ENCODE results near the gene DBT.
A peak's percentile ranks its signal among the peaks of the same experiment; 100 is the strongest.
"Not testable (repeated sequence)": the region's sequence is repeated elsewhere in the genome, so short reads cannot be mapped to it uniquely, and the experiment has no call there.

Gene DBT

GRCh38 chr1:100249537-100250257 is at the start of gene DBT:
Gene DBT, minus strand, starts transcription at chr1:100249834. Its CDS starts 14 bp downstream, at chr1:100249820.
- Histone ChIP-seq H3K9me3 (ENCODE audit: low read depth, low read length) (no peaks in the 10 kb centered on the region), H3K9ac (ENCODE audit: insufficient read length) (peak within 1 kb of the TSS; percentile 91), H3K36me3 (ENCODE audit: insufficient read depth, low read length) (no peaks in the 10 kb centered on the region), H3K27ac (peak within 1 kb of the TSS; percentile 64; the same call in 1 of the 2 replicates), H3K4me3 (peak within 1 kb of the TSS; percentile 94)
- TF ChIP-seq FOXP2 (optimal IDR thresholded peaks at IDR 0.05; ENCODE audit: control extremely low read depth, extremely low read length, insufficient read depth), result peak; percentile 63
- peak; percentile 98 for TF ChIP-seq POLR2AphosphoS5 (IDR thresholded peaks at IDR 0.05; ENCODE audit: borderline replicate concordance, low read depth, low read length)
- TF ChIP-seq EZH2 (IDR thresholded peaks at IDR 0.05), result no peak
- DNase-seq (ENCODE audit: low read depth, low spot score), result peak; percentile 90

GRCh38 chr1:100298512-100298911 is 48.9 kb upstream of the DBT start:
- Histone ChIP-seq H3K27ac (no peak overlapping the region), H3K36me3 (ENCODE audit: insufficient read depth, low read length) (no peaks in the 10 kb centered on the region), H3K9me3 (ENCODE audit: low read depth, low read length) (no peaks in the 10 kb centered on the region), H3K4me3 (no peak overlapping the region), H3K9ac (ENCODE audit: insufficient read length) (no peak overlapping the region)
- TF ChIP-seq POLR2AphosphoS5 (IDR thresholded peaks at IDR 0.05; ENCODE audit: borderline replicate concordance, low read depth, low read length) (no peak), FOXP2 (optimal IDR thresholded peaks at IDR 0.05; ENCODE audit: control extremely low read depth, extremely low read length, insufficient read depth) (no peak), EZH2 (IDR thresholded peaks at IDR 0.05) (no peak)
- no peak for DNase-seq (ENCODE audit: low read depth, low spot score)

GRCh38 chr1:100296997-100297396 is 47.4 kb upstream of the DBT start:
- DNase-seq (ENCODE audit: low read depth, low spot score); H3K9ac ChIP-seq (ENCODE audit: insufficient read length); H3K36me3 ChIP-seq (ENCODE audit: insufficient read depth, low read length); H3K9me3 ChIP-seq (ENCODE audit: low read depth, low read length); H3K27ac ChIP-seq; H3K4me3 ChIP-seq: not testable (repeated sequence)

GRCh38 chr1:100296140-100296539 is 46.5 kb upstream of the DBT start:
- H3K9ac ChIP-seq (ENCODE audit: insufficient read length), result no peak overlapping the region
- no peaks in the 10 kb centered on the region for H3K9me3 ChIP-seq (ENCODE audit: low read depth, low read length)
- no peak overlapping the region for H3K27ac ChIP-seq
- no peak for DNase-seq (ENCODE audit: low read depth, low spot score)
- TF ChIP-seq POLR2AphosphoS5 (IDR thresholded peaks at IDR 0.05; ENCODE audit: borderline replicate concordance, low read depth, low read length) (no peak), FOXP2 (optimal IDR thresholded peaks at IDR 0.05; ENCODE audit: control extremely low read depth, extremely low read length, insufficient read depth) (no peak), EZH2 (IDR thresholded peaks at IDR 0.05) (no peak)
- H3K4me3 ChIP-seq, result no peak overlapping the region
- peaks cover 15% of the 10 kb centered on the region for H3K36me3 ChIP-seq (ENCODE audit: insufficient read depth, low read length)

GRCh38 chr1:100292711-100293110 is 43.1 kb upstream of the DBT start:
- H3K4me3 ChIP-seq, result no peak overlapping the region
- TF ChIP-seq POLR2AphosphoS5 (IDR thresholded peaks at IDR 0.05; ENCODE audit: borderline replicate concordance, low read depth, low read length) (no peak), FOXP2 (optimal IDR thresholded peaks at IDR 0.05; ENCODE audit: control extremely low read depth, extremely low read length, insufficient read depth) (no peak), EZH2 (IDR thresholded peaks at IDR 0.05) (no peak)
- no peak for DNase-seq (ENCODE audit: low read depth, low spot score)
- no peak overlapping the region for H3K27ac ChIP-seq
- H3K36me3 ChIP-seq (ENCODE audit: insufficient read depth, low read length), result peaks cover 35% of the 10 kb centered on the region
- H3K9me3 ChIP-seq (ENCODE audit: low read depth, low read length), result no peaks in the 10 kb centered on the region
- no peak overlapping the region for H3K9ac ChIP-seq (ENCODE audit: insufficient read length)

- Histone ChIP-seq H3K4me3 (no peak overlapping the region), H3K36me3 (ENCODE audit: insufficient read depth, low read length) (peaks cover 58% of the 10 kb centered on the region)
Observed at GRCh38 chr1:100290291-100290690, 40.7 kb upstream of the DBT start.

GRCh38 chr1:100287162-100287561 is 37.5 kb upstream of the DBT start:
- no peak overlapping the region for H3K9ac ChIP-seq (ENCODE audit: insufficient read length)
- no peak for DNase-seq (ENCODE audit: low read depth, low spot score)
- TF ChIP-seq POLR2AphosphoS5 (IDR thresholded peaks at IDR 0.05; ENCODE audit: borderline replicate concordance, low read depth, low read length) (no peak), FOXP2 (optimal IDR thresholded peaks at IDR 0.05; ENCODE audit: control extremely low read depth, extremely low read length, insufficient read depth) (no peak), EZH2 (IDR thresholded peaks at IDR 0.05) (no peak)
- no peaks in the 10 kb centered on the region for H3K9me3 ChIP-seq (ENCODE audit: low read depth, low read length)
- H3K27ac ChIP-seq, result no peak overlapping the region
- H3K4me3 ChIP-seq, result no peak overlapping the region
- H3K36me3 ChIP-seq (ENCODE audit: insufficient read depth, low read length), result peaks cover 71% of the 10 kb centered on the region

More at GRCh38 chr1:100290291-100290690, 40.7 kb upstream of the DBT start:
- Histone ChIP-seq H3K9me3 (ENCODE audit: low read depth, low read length) (no peaks in the 10 kb centered on the region), H3K9ac (ENCODE audit: insufficient read length) (no peak overlapping the region), H3K27ac (no peak overlapping the region)
- no peak for TF ChIP-seq EZH2 (IDR thresholded peaks at IDR 0.05)
- no peak for TF ChIP-seq POLR2AphosphoS5 (IDR thresholded peaks at IDR 0.05; ENCODE audit: borderline replicate concordance, low read depth, low read length)
- TF ChIP-seq FOXP2 (optimal IDR thresholded peaks at IDR 0.05; ENCODE audit: control extremely low read depth, extremely low read length, insufficient read depth), result no peak
- DNase-seq (ENCODE audit: low read depth, low spot score), result no peak

- peaks cover 72% of the 10 kb centered on the region for H3K36me3 ChIP-seq (ENCODE audit: insufficient read depth, low read length)
- no peaks in the 10 kb centered on the region for H3K9me3 ChIP-seq (ENCODE audit: low read depth, low read length)
- H3K4me3 ChIP-seq, result no peak overlapping the region
- no peak overlapping the region for H3K27ac ChIP-seq
- no peak for DNase-seq (ENCODE audit: low read depth, low spot score)
- no peak overlapping the region for H3K9ac ChIP-seq (ENCODE audit: insufficient read length)
- TF ChIP-seq EZH2 (IDR thresholded peaks at IDR 0.05) (no peak), FOXP2 (optimal IDR thresholded peaks at IDR 0.05; ENCODE audit: control extremely low read depth, extremely low read length, insufficient read depth) (no peak), POLR2AphosphoS5 (IDR thresholded peaks at IDR 0.05; ENCODE audit: borderline replicate concordance, low read depth, low read length) (no peak)
Observed at GRCh38 chr1:100284591-100284990, 35.0 kb upstream of the DBT start.
